GM19025 (cell line): ENCODE results near the gene TRMT2B.
"Not testable (repeated sequence)": the region's sequence is repeated elsewhere in the genome, so short reads cannot be mapped to it uniquely, and the experiment has no call there.

Source experiments
- ATAC-seq: cut with Tn5 transposase; IDR thresholded peaks from one replicate; pipeline ENCODE4 v1.9.1; 2021; ENCODE audit warnings: mild to moderate bottlenecking, low read depth, moderate library complexity; ENCODE audit not compliant: unreplicated experiment

Gene TRMT2B, protein sequence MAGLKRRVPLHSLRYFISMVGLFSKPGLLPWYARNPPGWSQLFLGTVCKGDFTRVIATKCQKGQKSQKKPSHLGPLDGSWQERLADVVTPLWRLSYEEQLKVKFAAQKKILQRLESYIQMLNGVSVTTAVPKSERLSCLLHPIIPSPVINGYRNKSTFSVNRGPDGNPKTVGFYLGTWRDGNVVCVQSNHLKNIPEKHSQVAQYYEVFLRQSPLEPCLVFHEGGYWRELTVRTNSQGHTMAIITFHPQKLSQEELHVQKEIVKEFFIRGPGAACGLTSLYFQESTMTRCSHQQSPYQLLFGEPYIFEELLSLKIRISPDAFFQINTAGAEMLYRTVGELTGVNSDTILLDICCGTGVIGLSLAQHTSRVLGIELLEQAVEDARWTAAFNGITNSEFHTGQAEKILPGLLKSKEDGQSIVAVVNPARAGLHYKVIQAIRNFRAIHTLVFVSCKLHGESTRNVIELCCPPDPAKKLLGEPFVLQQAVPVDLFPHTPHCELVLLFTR

DNA sequence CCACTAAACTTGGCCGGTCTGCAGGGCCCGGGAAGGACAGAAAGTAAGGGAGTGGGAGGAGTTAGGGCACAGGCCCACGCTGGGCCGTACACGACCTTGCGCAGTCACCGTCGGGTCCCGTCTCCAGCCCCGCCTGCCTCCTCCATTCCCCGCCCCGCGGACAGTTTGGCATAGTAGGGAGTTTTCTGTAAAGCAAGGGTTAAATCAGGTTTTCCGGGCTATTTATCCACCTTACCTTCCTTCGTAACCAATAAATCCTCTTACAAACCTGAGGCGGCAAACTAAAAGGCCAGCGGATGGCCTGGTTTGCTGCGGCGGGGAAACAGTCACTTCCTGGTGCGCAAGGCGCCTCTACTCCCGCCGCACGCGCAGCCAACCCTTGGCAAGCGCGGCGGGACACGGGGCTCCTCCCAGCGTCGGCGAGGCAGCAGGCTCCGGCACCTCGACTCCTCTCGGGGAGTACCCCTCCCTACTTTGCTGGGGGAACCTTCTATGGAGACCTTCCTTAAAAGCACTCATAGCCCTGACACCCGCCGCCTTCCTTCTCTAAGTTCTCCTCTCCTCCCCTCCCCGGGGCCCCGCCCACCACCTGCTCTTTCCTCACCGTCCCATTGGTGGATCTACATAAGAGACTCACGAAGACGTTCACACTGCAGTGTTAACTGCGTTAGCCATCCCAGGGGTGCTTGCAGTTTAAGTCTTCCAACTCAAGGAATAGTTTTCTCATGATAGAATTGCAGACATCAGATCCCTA lies at the start of gene TRMT2B:
Gene TRMT2B, minus strand, starts transcription at position 563 of the 754 bp plus-strand sequence. CDS start 9,822 bp downstream, outside the sequence.
- ATAC-seq, result peak; percentile 90

DNA sequence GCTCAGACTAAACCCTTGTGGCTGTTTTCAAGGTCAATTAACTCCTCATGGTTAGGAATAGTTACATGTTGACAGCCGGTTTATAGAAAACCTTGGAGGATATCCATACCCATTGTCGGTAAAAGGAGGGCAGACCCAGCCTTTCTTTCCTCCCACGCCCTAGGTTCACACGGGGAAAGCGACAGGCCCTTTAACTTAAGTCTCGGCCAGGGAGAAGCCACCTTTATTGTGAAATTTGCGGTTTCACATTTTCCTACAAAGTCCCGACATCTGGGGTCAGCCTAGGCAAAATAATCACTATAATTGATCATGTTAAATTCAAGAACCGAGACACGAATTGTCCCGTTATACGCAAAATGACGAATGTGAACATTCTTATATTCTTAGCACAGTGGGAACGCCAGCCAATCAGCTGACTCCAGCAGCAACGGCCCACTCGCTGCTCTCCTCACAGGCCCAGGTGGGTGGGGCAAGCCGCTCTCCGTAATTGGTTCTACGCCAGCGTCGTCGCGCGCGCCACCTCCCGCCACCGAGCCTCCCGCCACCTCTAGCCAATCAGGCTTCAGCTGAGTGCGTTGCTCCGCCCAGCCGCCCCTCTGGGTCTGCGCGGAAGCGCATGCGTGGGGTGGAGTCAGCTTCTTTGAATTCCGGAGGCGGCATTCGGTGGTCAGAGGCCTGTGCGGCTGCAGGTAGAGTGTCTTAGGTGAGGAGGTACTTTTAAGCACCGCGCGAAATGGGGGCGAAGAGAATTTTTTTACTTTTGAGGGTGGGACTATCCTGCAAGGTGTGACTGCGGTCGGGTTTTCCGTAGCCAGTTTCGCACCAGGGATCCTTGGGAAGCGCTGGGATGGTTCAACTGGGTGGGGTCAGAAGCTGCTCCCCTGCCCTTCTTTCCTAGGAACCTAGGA lies 45.9 kb upstream of the TRMT2B start, which contains the start of gene CENPI:
Gene CENPI, plus strand, starts transcription at position 659 of the 908 bp plus-strand sequence. CDS start 2,867 bp downstream, outside the sequence.
- ATAC-seq, result peak; percentile 100

DNA sequence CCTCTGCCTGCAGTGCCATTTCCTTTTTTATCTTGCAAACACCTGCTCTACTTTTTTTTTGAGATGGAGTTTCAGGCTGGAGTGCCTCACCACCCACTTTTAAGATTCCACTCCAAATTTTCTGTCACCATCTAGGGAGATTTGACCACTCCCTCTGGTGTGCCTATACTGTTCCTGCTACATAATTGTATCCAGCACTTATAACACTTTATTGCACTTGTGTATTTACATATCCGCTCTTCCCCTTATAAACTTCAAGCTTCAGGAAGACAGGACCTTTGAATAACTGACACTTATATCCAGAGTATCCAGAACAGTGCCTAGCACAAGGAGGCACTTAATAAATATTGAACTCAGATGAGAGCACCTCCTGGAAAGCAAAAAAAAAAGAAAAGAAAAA lies 39.9 kb upstream of the TRMT2B start:
- ATAC-seq, result no peak

DNA sequence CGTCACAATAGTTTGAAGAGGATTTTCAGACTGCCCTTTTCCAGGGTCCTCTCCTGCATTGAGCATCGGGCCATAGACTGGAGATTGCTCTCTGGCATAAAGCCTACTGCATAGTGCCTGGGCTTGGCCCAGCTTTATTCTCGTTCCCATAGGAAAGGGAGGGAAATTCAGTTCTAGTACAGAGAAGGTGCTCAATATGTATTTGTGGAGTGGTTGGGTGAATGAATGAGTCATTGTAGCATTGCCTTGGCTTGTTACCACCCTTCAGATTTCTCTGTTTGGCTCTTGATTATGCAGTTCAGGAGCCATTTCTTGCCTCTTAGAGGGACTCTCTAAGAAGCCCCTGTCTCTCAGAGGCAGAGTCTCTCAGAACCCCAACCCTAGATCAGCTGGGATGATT lies 29.3 kb upstream of the TRMT2B start:
- no peak for ATAC-seq

DNA sequence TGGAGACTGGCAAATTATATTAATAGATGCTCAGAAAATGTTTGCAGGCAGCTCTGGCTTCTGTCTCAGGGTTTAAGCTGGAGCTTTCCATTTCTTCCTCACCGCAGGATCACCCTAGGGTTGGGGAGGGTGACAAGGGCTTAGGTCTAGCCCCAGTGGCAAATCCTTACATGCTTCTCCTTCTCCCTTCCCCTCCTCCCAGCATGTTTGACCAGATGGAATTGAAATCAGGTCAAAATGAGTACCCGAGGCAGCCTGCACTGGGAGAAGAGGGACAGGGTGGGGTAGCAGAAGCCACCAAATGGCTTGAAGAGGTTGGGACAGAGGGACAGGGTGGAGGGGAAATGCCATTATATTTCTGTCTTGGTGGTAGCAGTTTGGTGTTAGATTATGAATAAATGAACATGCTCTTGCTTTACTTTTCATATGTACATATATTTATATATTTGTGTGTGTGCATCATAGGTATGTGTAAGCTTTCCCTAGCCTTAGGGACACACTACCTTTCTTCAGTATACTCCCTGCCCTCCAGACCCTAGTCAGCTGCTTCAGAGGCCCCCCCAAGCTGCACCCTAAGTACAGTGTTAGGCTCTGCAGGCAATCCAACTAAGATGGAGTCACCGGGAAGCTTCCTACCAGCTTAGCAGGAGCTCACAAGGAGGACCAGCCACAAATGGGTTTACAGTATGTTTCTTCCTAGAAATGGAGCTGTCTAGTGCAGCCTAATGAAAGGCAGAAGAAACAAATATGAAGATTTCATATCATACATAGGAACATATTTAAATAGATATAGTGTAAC lies 28.6 kb upstream of the TRMT2B start:
- ATAC-seq, result no peak

DNA sequence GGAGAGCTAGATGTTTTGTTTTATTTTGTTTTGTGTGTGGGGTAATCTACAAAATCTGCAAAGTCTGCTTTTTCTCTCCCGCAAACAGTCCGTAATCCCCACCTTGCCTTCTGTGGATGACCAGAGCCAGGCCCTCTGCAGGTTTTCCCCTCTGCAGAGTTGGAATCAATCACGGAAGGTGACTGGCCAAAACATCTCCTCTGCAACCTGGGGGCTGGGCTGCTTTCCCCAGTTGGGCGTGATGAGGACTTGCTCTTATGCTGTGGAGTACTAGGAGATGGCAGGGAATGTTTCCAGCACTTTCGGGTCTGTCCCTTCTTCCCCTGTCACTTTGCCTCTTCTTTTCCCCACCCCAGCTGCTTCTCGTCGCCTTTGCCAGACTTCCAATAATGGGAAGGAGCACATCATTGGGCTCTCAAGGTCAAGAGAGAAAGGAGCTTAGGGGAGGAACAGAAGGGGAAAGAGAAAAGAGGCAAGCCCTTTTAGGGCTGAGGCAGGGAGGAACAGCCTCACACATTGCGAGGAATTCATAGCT lies 27.9 kb upstream of the TRMT2B start:
- no peak for ATAC-seq

DNA sequence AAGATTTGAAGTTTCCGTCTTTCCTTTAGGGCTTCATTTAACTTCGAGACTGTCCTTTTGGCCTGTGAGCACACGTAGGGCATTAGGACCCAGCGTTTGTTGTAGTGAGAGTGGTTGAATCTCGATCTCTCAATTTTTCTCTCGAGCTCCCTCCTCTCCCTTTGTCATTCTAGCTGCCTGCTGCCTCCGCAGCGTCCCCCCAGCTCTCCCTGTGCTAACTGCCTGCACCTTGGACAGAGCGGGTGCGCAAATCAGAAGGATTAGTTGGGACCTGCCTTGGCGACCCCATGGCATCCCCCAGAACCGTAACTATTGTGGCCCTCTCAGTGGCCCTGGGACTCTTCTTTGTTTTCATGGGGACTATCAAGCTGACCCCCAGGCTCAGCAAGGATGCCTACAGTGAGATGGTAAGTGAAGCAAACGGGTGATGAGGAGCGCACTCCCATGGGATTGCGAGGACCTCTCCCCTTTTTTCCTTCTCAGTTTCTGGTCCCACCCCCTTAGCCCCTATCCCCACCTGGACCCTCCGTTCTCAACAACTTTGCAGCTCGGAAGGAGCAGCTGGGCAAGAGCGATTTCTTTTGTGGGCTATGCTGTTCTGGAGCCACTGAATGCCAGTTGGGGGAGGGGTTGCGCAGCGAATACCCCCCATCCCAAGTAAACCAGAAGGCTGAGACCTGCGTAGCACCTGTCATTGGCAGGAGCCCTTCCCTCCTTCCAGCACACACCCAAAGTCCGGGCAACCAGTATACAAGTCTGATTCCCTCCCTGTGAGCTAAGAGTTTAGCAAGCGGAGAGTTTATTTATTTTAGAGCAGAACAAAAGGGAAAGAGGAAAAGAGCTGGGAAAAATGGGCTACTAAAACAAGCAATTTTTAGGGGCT lies 27.0 kb upstream of the TRMT2B start, which contains the start of gene TMEM35A:
Gene TMEM35A, plus strand, starts transcription at position 164 of the 883 bp plus-strand sequence. Its CDS starts 124 bp downstream, at position 288.
- ATAC-seq, result no peak

DNA sequence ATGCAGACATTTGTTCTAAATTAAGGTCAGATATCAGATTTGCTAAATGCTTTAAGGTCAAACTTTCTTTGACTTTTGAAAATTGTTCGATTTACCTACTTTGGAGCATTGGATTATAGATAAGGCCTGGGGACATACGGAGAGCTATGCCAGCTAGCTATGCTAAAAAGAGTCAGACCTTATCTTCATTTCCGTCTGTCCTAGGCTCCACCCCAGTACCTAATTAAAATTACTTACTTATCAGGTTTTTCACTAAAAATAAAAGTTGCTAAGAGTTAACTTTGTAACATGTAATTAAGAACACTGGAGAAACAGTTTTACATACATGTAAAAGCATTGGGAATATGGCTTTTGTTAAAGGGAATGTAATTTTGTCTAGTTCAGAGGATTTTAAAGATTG lies 19.7 kb upstream of the TRMT2B start:
- no peak for ATAC-seq

DNA sequence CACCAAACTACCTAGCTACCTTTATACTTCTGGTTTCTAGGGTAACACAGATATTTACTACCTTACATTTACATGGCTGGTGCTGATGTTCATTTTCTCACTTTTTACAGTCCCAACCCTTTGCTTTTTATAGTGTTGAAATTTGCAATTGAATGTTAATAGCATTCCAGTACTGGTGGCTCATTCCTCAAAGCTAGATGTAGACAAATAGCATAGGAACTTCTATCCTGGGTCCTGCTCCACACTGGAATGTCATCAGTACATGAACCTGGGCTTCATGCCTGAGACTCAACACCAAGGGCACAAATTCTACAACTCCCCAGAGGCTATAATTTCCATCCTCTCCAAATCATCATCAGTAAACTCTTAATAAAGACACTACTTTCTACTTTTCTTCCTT lies 10.3 kb upstream of the TRMT2B start:
- ATAC-seq, result no peak

DNA sequence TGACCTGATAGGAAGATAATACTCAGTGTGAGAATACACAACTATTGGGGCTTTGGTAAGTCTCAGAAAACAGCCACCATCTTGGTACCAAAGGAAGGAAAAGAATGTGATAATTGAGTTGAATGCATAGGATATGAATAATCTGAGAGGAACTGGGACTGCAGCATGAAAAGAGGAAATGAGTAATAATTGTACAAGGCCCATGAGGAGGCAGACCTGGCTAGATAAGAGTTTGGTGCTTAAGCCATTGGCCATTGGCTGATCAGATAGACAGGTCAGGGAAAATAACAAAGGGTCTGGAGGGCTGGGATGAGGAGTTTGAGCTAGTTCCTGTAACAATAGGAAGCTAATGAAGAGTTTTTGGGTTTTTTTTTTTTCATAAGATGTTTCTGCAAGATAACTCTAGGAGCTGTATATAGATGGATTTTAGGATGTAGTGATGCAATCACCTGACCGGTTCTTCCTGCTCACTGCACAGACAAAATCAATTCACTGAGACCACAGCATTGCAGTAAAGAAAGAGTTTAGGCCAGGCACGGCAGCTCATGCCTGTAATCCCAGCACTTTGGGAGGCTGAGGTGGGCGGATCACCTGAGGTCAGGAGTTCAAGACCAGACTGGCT lies 5.3 kb upstream of the TRMT2B start:
- ATAC-seq, result peak; percentile 75

DNA sequence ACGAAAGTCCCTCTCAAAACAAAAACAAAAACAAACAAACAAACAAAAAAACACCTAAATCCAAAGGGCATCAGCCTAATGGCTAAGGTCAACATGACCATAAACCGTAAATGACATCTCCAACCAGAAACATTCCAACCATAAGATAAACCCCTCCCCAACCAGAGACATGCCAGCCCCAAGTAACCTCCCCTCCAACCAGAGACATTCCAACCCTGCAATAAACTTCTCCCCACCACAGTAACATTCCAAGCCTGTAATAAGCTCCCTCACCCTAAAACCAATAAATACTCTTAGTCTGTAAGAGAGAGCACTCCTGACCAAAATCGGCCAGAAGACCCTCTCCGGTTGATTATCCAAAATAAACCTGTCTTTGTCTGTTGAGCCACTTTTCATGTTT lies 4.6 kb upstream of the TRMT2B start:
- not testable (repeated sequence) for ATAC-seq

DNA sequence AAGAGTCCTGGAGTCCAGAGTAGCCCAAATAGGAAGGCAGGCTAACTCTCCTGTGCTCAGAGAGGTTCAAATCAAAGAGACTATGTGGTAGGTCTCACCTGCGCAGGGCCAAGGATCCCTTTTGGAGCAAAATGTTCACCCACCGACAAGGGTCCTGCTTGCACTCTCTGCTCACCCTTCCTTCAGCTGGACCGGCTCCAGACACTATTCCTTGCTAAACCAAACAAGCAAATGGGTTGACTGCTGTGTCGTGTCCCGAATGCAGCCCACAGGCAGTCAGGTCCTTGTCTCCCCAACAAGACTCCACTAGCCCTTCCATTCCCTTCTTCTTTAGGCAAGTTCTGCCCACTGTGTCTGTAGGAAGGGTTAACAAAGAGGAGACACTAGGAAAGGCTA lies 760 bp downstream of the TRMT2B start:
- ATAC-seq, result no peak

DNA sequence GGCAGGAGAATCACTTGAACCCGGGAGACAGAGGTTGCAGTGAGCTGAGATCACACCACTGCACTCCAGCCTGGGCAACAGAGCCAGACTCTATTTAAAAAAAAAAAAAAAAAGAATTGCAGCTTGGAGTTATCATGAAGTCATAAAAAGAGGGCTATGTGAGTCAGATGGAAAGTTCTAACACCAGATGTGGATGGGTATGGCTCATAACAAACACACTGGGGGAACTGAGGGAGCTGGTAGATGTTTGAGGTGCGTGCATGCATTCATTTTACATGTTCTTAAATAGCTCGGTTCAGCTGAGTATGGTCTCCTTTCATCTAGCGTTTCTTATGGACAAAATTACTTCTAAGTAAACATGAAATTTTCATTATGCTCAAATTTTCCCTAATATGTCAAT lies 11.7 kb downstream of the TRMT2B start:
- no peak for ATAC-seq

DNA sequence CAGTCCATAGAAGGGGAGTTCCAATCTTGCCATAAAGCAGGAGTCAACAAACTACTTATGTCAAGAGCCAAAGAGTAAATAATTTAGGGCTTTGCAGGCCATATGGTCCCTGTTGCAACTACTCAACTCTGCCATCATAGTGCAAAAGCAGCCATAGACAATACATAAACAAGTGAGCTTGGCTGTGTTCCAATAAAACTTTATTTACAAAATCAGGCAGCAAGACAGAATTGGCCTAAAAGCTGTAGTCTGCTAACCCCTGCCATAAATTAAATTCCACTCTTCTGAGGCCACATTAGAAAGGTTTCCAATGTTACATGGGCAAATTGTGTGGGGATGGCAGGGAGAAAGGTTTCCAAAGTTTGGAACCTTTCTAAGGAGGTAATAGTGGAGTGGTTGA lies 14.7 kb downstream of the TRMT2B start:
- ATAC-seq, result no peak

DNA sequence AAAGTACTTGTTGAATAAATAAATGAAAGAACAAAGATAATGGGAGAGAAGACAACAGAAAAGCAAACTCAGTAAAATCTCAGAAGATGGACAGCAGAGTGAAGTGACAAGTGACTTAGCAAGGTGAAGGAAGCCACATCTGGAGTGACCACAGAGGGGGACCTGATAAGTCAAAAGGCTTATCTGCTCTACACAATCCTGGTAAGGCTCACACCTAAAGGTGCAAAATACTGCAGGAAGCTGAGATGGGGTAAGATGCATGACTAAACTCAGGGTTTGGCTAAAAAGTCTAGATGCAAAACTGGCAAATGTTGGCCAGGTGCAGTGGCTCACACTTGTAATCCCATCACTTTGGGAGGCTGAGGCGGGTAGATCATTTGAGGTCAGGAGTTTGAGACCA lies 22.2 kb downstream of the TRMT2B start:
- no peak for ATAC-seq

DNA sequence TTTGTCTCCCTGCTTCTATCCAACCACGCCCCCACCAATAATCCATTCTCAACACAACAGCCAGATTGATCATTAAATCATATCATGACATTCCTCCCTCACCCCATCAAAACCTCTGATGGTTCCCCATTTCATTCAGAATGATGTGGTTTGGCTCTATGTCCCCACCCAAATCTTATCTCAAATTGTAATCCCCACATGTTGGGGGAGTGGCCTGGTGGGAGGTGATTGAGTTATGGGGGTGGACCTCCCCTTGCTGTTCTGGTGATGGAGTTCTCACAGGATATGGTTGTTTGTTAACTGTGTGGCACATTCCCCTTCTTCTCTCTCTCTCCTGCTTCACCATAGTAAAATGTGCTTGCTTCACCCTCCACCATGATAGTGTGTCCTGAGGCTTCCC lies 23.3 kb downstream of the TRMT2B start:
- no peak for ATAC-seq

DNA sequence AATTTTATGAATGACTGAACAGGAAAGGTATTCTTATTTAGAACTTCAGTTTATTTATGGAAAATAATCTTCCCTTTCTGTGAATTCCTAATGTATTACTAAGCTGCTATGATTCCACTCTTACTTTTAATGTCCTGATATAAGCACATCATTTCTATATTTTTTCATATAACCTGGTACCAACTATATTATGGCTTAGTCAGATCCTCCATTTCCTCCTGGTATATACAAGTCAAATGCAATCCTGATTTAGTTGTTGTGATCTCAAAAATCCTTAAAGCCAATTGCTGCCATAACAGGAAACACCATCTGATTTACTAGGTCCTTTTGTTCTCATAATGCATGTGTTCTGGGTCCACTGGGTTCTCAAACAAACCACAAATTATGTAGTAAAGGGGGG lies 26.8 kb downstream of the TRMT2B start:
- no peak for ATAC-seq

DNA sequence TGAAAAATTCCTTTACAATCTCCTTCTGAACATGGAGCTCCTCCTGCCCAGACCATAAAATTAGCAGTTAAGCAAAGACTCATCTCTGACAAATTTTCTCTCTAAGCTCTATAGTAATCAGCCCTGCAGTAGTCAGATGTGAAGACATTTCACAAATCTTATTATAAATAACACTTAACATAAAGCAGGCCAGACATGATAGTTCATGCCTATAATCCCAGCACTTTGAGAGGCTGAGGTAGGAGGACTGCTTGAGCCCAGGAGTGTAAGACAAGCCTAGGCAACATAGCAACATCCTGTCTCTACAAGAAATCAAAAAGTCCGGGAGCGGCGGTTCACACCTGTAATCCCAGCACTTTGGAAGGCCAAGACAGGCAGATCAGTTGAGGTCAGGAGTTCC lies 29.9 kb downstream of the TRMT2B start:
- no peak for ATAC-seq
